GF-D8 (cell line): Measurements from ENCODE around the gene PTGIS.

Source experiments
- DNase-seq: peaks from one replicate; lab custom pipeline; 2025; lab: John Stamatoyannopoulos, UW

PTGIS gene

DNA sequence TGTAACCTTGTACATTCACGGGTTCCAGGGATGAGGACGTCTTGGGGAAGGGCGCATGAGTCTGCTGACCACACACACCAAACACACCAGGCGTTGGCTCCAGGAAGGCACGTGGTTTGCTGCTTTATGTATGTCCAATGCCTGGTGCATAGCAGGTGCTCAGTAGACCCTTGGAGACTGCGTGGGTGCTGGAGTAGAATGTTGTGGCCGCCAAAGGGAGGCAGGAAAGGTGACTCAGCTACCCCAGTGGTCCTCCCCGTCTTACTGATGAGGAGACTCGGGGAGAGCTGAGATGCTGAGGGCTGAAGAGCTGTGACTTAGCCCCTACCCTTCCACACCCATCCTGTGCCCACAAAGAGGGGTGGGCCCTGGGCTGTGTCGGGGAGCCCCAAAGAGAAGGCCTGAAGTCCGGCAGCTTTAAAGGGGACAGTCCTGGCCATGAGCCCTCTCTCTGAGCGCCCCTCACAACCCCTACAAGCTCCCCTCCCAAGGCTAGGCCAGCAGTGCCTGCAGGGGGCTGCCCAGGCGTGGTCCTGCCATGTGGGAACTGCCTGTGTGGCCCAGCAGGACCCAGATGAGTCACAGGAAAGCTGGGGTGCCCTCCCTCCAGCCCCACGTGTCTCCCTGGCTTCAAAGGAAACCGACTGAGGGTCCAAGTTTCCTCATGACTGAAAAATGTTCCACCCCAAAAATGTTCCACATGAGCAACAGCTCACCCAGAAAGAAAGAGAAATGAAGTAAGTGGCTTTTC, 28.0 kb upstream of the PTGIS start:
- DNase-seq: no peak

DNA sequence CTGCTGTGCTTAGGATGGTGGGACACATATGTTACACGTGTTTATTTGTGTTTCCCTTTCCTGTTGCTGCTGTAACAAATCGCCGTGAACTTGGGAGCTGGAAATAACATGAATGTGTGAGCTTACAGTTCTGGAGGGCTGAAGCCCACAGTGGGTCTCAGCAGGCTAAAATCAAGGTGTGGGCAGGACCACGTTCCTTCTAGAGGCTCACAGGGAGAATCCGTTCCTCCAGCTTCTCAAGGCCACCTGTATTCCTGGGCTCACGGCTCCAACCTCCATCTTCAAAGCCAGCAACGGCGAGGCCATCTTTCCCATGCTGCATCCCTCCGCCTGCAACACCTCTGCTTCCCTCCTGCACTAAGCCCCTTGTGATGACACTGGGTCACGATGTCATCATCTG, 27.4 kb upstream of the PTGIS start:
- DNase-seq: no peak

DNA sequence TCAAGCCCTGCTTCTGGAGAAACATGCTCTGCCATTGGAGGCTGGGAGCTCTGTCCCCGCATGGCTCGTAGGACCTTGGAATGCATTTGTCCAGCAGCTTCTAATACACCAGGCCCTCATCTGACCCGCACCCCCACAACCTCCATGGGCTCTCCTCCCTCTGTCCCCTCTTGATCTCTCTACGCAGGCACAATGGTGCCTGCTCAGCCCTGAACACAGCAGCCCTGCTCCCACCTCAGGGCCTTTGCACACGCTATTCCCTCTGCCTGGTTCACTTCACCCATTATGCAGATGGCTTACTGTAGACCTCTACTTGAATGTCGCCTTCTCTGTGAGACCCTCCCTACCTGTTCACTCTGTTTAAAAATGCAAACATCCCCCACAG, 27.0 kb upstream of the PTGIS start:
- DNase-seq: no peak

DNA sequence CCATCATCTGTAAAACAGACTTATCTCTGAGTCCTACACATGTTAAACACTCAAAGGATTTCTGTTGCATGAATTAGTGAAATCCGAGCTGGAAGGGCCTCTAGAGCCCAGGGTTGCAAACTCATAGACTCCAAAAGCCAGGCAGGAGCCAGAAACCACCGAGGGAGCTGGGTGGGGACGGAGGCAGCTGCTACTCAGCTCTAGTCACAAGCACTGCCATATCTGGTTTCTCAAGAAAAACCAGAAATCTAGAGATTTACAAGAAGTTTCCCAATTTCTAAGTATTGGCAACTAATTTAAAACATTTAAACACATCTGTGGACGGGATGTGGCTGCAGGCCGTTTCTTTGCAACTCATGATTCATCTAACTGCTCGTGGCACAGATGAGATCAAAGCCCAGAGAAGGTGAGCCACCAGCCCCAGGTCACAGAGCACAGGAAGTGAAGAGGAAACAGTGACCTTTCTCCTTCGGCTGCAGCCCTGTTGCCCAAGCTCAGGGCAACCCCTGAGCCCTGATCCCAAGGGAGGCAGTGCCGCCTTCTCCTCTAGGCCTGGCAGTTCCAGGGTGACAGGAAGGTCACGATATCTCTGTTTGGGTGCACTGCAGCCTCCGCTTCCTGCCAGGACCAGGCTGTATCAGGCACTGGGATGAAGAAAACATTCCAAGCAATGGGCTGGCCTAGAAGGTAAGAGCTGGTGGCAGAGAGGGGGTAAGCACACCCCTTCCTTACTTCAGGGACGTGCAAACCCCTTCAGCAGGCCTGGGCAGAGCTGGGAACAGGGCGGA, 26.4 kb upstream of the PTGIS start:
- peak; percentile 75 for DNase-seq

DNA sequence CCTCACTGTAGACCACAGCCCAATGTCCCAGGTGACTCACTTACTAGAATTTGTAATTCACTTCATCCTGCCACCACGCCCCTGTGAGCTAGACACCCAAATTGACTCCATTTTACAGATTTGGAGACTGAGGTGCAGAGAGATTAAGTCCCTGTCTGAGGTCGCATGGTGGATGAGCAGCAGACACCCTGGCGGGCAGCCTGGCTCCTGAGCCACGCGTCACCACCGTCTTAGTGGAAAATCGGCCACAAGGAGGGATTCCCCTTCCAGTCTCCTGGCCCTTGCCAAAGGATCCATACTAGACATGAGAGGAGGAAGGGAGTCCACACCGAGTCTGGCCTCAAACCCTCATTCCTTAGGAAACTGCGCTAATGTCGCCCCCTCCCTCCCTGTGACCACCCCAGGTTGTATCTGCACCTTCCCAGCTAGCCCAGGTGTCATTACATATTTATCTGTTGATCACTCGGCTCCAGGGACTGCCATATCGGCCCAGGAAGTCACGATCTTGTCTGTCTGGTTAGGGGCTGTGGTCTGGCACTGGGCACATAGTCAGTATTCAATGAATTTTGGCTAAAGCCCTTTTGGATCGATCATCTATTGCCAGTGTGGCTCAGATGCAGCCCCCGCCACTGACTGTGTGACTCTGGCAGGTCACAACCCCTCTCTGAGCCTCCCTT, 25.7 kb upstream of the PTGIS start:
- no peak for DNase-seq

DNA sequence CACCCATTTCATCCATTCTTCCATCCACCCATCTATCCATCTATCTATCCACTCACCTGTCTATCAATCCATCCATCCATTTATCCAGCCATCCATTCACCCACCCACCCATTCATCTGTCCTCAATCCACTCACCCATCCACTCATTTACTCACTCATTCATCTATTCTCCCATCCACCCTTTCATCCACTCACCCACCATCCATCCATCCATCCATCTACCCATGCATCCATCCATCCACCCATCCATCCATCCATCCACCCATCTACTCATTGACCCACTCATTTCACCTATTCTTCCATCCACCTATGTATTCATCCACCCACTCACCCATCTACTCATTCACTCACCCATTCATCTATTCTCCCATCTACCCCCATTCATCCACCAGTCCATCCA, 24.2 kb upstream of the PTGIS start:
- no peak for DNase-seq

DNA sequence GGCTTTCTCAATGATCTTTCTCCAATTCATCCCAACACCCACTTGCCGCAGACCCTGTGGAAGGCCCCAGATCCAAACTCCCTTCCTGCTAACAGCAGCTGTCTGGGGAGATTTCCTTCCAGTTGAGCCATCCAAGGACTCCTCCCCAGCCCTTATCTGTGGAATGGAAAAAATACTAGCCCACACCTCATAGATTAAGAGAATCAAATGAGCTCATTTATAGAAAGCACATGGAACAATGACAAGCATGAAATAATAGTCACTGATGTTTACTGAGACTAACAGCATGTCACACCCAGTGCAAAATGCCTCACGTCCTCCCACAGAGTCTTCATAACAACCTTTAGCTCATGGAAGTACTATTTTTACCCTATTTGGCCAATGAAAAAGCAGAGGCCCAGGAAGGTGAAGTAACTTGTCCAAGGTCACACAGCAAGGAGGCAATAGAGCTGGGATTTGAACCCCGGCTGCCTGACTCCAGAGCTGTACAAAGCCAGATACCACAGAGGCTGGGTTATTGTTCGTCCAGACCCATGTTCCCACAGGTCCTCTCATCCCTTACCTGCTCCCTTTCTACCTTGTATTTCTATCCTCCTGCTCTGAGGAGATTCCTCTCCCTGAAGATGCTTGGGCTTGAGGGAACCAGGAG, 23.4 kb upstream of the PTGIS start:
- DNase-seq: no peak

DNA sequence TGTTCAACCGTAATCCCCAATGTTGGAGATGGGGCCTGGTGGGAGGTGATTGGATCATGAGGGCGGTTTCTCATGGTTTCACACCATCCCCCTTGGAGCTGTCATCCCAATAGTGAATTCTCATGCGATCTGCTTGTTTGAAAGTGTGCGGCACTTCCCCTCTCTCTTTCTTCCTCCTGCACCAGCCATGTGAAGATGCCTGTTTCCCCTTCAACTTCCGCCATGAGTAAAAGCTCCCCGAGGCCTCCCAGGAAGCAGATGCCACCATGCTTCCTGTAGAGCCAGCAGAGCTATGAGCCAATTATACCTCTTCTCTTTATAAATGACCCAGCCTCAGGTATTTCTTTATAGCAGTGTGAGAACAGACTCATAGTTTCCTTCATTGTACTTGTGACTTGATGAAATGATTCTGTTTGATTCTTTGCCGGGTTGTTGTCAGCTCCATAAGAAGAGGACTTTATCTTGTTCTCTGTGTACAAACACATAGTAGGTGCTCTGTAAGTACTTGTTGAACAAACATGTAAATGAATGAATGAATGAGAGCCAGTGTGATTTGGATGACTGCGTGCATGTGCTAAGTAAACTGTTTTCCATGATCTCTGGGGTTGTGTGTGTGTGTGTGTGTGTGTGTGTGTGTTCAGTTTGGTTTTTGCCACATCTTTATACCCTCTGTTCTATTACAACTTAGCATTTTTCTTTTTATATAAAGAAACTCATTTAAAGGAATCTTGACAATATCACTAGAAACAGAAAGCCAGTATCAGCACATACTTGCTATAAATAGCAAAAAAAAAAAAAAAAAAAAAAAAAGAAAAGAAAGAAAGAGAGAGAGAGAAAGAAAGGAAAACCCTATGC, 22.5 kb upstream of the PTGIS start:
- DNase-seq: peak; percentile 57

DNA sequence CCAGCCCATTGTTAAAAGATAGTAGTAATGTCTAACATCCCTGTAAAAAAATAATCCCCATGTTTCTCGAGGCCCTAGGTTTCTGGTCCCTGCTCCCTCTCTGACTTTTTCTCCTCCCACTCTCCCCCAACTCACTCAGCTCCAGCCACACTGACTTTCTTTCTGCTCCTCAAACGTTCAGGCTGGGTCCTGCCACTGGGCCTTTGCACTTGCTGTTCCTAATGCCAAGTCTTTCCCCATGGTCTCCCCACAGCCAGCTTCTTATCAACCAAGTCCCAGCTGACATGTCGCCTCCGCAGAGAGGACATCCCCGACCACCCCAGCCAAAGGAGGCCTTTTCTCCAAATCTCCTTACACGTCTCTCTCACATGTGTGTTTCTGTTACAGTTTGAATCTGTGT, 21.8 kb upstream of the PTGIS start:
- no peak for DNase-seq

DNA sequence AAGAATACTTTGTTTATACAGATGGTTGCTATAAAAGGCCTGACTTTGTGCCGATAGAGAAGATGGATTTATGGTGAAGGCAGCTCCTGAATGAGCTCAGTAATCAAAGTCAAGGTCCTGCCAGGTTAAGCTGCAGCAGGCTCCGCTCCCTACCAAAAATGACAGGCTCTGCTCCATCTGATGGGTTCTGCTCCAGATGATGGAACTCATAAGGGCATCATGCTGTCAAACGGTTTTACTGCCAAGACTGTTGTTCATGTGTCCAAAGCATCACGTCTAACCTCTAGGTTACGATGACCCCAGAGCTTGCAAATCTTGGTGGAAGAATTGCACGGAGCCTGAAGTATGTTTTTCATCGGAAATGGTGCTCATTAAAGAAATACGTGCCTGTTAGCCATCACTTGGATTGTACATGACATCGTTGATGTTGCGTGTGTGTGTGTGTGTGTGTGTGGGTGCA, 19.2 kb upstream of the PTGIS start:
- DNase-seq: no peak

DNA sequence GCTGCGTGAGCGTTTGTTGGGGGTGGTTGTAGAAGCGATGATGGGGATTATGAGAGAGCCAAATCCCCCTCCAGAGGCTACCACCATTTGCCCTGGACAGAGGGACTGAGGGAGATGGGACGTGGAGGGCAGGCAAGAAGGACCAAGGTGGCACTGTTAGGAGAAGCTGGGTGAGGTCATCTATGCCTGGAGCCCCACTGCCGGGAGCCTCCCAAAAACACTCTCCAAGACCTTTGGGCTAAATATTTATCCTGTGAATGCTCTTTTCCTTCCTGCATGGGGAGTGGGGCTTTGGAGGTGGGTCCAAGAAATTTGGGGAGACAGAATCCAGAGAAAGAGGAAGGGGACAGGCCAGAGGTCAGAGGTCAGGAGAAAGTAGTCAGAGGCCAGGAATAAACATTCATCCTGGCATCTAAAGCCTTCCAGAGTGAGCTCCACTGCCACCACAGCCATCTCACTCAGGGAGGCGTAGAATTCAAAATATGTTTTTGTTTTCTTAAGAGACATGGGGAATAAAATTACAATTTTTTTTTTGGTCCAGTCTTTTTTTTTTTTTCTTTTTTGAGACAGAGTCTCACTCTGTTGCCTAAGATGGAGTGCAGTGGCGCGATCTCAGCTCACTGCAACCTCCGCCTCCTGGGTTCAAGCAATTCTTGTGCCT, 17.8 kb upstream of the PTGIS start:
- no peak for DNase-seq

DNA sequence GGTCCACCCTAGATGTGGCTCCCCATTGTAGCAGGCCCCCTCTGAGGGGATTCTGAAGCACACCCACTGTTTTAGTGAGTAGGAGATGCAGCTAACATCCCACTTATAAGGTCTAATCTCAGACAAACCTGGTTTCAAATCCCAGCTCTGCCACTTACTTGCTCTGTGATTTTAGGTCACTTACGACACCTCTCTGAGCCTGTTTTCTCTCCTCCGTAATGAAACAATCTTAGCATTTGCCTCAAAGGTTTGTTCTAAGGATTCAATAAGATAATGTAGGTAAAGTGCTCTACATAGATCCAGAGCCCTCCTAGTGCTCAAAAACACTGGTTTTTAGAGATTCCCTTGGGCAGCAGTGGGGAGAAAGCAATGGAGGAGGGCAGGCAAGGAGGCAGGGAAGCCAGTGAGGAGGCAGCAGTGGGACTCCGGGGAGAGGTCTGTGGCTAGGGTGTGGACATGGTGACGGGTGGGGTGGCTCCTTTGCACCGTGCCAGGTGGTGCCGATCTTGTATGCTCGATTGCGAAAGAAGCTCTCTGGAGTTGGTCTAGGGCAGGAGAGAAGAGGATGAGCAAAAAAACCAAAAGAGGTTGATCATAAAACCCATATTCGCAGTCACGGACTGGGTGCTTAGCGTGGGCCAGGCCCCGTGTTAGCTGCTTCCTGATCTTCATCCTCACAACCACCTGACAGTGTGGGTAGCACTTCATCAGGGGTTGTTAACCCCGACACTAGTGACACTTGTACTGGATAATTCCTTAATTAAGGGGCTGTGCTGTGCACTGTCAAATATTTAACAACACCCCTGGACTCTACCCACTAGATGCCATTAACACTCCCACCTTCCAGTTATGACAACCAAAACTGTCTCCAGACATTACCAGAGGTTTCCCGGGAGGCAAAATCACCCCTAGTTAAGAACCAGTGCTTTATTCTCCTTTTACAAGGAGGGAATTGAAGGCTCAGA, 16.8 kb upstream of the PTGIS start:
- no peak for DNase-seq

DNA sequence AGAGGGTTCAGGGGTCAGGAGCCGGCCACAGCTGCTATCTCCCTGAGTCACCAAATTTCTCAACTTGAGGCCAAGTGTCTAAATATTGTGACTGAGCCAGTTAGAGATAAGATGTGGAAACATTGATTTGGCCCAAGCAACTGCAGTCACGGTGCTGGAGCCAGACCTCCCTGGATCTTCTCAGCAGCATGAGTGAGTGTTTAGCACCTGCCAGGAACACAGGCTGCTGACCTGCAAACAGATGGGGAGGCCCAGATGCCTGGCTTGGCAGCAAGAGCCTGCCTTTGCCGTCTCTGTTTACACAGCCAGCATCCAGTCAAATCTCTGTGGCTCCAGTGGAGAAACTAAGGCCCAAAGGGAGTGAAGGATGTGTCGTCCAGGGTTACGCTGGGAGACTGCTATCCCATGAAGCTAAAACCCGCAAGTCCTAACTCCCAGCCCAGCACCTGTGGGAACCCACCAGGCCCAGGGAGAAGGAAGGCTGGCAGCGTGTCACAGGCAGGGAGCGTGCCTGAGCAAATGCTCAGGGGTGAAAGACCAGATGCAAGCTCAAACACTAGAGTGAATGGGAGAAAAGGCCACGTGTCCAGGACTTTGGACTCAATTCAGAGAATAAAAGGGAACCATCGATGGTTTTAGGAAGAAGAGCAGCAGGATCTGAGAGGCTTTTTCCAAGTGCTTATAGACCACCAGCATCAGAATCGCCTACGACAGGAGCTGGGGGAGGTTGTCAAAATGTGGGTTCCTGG, 15.9 kb upstream of the PTGIS start:
- peak; percentile 48 for DNase-seq

DNA sequence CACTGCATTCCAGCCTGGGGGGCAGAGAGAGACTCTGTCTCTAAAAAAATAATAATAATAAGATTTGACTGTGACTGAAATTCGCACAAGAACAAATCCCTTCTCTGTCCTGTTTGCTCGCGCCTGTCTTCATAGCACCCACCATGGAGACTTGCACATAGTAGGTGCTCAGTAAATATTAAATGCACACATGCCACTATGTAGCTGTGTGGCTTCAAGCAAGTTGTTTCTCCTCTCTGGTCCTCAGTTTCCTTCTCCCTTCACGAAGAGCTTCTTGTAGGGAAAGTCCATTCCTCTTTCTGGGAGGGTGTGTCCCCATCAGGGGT, 15.4 kb upstream of the PTGIS start:
- DNase-seq: no peak

DNA sequence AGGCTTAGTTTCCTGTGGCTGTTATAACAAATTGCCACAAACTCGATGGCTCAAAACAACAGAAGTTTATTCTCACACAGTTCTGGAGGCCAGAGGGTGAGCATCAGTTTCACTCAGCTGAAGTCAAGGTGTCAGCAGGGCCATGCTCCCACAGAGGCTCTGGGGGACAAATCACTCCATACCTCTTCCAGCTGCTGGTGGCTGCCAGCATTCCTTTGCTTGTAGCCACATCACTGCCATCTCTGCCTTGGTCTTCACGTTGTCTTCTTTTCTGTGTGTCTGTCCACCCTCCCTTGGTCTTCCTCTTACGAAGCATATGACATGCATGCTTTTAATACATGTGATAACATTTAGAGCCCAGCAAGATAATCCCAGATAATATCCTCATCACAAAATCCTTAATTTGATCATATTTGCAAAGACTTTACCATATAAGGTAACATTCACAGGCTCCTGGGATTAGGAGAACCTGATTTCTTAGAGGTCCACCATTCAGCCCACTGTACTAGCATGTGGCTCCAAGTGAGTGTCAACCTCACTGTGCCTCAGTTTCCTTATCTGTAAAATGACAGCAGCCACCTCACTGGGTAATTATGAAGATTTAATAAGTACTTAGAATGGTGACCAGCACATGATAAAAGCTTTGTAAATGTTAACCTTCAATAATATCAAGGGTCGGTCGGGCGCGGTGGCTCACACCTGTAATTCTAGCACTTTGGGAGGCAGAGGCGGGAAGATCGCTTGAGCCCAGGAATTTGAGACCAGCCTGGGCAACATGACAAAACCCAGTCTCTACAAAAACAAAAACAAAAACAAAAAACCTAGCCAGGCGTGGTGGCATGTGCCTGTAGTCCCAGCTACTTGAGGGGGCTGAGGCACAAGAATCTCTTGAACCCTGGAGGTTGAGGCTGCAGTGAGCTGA, 14.7 kb upstream of the PTGIS start:
- no peak for DNase-seq

DNA sequence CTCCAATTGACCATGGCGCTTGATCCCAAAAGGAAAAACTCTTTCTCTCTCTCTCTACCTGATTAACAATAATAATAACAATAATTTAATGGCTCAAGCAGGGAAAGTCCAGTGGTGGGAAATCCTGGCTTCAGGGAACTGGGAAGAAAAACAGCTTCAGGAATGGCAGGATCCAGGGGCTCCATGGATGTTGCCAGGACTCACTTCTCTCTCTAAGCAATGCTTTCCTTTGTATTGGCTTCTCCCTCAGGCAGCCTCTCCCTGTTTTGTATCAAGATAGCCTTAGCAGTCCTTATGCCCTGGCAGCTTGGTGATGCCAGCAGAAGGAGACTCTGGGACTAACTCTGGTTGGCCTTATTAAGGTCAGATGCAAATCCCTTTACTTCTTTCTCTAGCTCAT, 13.5 kb upstream of the PTGIS start:
- no peak for DNase-seq

DNA sequence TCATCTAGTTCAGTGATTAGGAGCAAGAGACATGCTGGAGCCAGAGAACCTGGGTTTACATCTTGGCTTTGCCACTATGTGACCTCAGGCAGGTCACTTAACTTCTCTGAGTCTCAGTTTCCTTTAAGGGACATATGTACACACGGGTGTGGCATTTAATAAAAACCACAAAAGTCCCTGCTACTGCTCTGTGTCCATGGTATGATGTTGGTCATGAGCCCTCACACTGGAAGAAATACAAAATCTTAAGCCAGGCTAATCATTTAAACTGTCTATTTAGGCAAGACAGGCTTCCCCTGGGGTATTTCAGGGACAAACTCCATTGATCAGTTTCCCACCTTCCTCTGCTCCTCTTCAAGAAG, 12.9 kb upstream of the PTGIS start:
- DNase-seq: no peak
